Effector memory CD4-positive, alpha-beta T cell (primary cell): ENCODE measurements around the gene NEK6.

Experiments
- DNase-seq, 3 donors: peaks; one replicate each; pipeline ENCODE4 v3.0.0-alpha.2; 2020
- H3K27ac ChIP-seq: 2 replicates; pipeline ENCODE4 v1.7.0; 2013; ENCODE audit warnings: mild to moderate bottlenecking, low read length, moderate library complexity; ENCODE audit not compliant: insufficient read depth, poor library complexity, severe bottlenecking
- H3K27me3 ChIP-seq: replicated peaks from 2 replicates; pipeline ENCODE4 v1.7.0; 2013; ENCODE audit warnings: mild to moderate bottlenecking, low read length; ENCODE audit not compliant: insufficient read depth, control insufficient read depth, poor library complexity, severe bottlenecking
- H3K36me3 ChIP-seq: 2 replicates; pipeline ENCODE4 v1.7.0; 2013; ENCODE audit warnings: mild to moderate bottlenecking, low read length, moderate library complexity; ENCODE audit not compliant: control insufficient read depth, insufficient read depth
- H3K4me1 ChIP-seq: 2 replicates; pipeline ENCODE4 v1.7.0; 2013; ENCODE audit warnings: low read length, mild to moderate bottlenecking; ENCODE audit not compliant: control insufficient read depth, insufficient read depth, poor library complexity, severe bottlenecking
- H3K4me3 ChIP-seq: 2 replicates; pipeline ENCODE4 v1.7.0; 2013; ENCODE audit warnings: low read length, low read depth, mild to moderate bottlenecking; ENCODE audit not compliant: insufficient read depth, poor library complexity, severe bottlenecking
- H3K9me3 ChIP-seq: 2 replicates; pipeline ENCODE4 v1.7.0; 2013; ENCODE audit warnings: mild to moderate bottlenecking, low read length, moderate library complexity; ENCODE audit not compliant: control insufficient read depth

Gene NEK6

DNA sequence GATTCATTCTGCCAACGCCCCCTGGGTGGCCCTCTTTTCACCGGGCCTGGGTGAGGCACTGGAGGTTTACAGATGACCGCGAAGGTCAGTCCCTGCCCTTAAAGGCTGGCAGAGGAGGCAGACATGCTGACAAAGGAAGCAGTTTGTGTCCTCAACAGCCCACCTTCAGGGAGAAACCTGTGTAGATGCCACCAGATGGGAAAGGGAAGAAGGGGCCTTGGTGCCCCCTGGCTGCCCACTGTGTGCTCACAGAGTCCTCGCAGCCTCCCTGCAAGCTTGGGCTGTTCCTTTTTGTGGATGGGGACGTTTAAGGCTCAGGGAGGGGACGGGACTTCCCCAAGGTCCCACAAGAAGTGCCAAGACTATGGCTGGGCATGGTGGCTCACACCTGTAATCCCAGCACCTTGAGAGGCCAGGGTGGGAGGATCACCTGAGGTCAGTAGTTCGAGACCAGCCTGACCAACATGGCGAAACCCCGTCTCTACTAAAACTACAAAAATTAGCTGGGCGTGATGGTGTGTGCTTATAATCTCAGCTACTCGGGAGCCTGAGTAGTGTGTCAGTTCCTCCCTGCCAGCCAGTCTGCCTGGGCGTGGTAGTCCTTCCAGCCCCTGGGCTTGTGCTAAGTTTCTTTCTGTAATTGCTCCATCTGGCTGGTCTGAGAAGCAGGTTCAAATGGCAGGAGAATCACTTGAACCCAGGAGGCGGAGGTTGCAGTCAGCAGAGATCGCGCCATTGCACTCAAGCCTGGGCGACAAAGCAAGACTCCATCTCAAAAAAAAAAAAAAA is 36.2 kb downstream of the NEK6 start:
- DNase-seq: no peak
- H3K27ac ChIP-seq: no peak overlapping the region
- no peaks in the 10 kb centered on the region for H3K27me3 ChIP-seq
- peaks cover 5% of the 10 kb centered on the region for H3K4me1 ChIP-seq
- H3K9me3 ChIP-seq: no peaks in the 10 kb centered on the region
- H3K4me3 ChIP-seq: no peak overlapping the region
- no peaks in the 10 kb centered on the region for H3K36me3 ChIP-seq

DNA sequence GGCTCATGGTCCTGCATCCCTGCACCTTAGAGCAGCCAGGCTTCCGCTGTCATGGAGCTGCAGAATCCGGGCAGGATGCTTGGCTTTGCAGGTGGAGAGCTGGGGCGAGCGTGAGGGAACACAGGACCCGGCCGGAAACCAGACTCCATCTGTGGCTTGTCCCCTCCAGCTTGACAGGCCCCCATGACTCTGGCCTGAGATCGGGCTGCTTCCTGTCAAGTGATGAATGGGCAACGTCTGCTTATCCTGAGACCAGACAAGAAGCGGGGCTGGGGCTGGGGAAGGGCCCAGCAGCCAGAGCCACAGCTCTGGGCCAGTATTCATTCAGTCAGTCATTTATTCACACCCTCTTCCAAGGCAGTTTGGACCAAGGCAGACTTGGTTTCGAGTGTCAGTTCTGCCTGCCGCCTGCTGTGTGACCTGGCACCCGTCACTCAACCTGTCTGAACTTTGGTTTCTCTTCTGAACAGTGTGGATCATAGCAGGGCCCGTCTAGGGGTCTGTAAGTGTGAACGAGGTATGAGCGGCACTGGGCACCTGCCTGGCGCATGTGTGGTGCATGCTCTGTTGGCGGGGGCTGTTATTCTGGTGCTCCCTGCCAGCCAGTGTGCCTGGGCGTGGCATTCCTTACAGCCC is 37.5 kb downstream of the NEK6 start:
- Histone ChIP-seq H3K4me1 (peaks cover 5% of the 10 kb centered on the region), H3K36me3 (no peaks in the 10 kb centered on the region), H3K9me3 (no peaks in the 10 kb centered on the region), H3K4me3 (no peak overlapping the region), H3K27me3 (no peaks in the 10 kb centered on the region), H3K27ac (no peak overlapping the region)
- no peak for DNase-seq

DNA sequence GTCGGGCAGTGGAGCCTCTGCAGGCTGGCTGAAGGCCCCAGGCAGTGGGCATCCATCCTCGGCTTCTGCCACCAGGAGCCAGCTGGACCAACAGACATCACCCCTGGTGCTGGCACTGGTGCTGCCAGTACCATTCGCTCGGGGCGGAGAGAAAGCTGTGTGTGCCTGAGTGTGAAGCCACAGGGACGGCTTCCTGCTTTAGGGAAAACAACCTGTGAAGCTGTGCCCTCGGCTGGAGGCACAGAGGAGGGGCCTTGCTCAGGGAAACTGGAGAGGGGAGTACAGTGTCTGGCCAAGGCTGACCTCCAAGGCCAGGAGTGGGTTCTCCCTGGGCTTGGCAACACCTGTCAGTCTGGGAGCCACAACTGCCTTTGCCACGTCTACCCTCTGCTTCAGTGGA is 38.3 kb downstream of the NEK6 start:
- no peak for DNase-seq
- Histone ChIP-seq H3K27ac (no peak overlapping the region), H3K36me3 (no peaks in the 10 kb centered on the region), H3K9me3 (no peaks in the 10 kb centered on the region), H3K4me3 (no peak overlapping the region), H3K4me1 (peaks cover 5% of the 10 kb centered on the region), H3K27me3 (no peaks in the 10 kb centered on the region)

DNA sequence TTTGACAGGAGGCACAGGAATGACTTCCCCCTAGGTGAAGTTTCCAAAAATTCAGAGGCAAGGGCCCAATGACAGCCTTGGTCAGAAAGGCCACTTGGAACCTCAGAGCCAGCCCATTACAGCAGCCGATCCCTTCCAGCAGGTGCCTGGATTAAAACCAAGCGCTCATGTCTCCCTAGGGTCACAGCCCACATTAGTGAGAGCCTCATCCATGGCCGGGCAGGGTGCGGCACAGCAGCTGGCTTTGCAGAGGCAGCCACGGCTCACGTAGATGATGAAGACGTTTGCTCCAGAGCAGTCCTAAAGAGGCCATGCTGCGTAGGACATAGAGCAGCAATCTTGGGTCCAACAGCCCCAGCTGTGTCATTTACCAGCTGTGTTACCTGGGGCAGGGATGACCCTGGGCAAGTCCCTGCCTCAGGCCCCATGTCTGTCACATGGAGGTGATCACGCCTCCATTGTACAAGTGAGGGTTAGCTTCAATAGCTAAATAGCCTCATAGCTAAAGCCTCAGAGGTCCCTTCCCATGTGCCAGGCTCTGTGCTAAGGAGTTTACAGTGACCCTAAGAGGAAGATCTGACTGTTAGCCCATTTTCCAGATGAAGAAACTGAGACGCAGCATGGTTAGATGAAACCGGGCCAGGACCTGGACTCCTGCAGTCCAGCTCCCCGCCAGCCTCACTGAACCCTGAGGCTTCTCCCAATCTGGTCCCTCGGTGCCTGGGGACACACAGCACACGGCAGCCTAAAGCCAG is 39.2 kb downstream of the NEK6 start:
- Histone ChIP-seq H3K4me1 (no peaks in the 10 kb centered on the region), H3K27ac (no peak overlapping the region), H3K36me3 (no peaks in the 10 kb centered on the region), H3K4me3 (no peak overlapping the region), H3K9me3 (no peaks in the 10 kb centered on the region), H3K27me3 (no peaks in the 10 kb centered on the region)
- no peak for DNase-seq

DNA sequence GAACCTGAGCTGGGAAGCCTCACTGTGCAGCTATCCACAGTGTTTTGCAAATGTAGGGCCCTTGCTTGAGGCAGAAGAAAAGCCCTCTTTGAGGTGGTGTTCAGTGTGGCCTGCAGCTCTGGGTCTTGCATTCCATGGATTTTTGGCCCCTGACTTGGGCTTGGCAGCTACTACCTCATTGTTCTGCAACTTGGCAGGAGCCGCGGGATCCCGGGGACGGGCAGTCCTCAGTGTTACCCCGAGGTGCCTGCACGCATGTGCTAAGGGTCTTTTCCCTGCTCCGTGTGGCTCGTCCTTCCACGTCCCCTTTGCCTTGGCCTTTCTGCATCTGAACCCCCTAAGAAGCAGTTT is 39.8 kb downstream of the NEK6 start:
- H3K36me3 ChIP-seq: no peaks in the 10 kb centered on the region
- no peaks in the 10 kb centered on the region for H3K9me3 ChIP-seq
- no peaks in the 10 kb centered on the region for H3K4me1 ChIP-seq
- no peak overlapping the region for H3K27ac ChIP-seq
- no peak overlapping the region for H3K4me3 ChIP-seq
- no peak for DNase-seq
- H3K27me3 ChIP-seq: no peaks in the 10 kb centered on the region

DNA sequence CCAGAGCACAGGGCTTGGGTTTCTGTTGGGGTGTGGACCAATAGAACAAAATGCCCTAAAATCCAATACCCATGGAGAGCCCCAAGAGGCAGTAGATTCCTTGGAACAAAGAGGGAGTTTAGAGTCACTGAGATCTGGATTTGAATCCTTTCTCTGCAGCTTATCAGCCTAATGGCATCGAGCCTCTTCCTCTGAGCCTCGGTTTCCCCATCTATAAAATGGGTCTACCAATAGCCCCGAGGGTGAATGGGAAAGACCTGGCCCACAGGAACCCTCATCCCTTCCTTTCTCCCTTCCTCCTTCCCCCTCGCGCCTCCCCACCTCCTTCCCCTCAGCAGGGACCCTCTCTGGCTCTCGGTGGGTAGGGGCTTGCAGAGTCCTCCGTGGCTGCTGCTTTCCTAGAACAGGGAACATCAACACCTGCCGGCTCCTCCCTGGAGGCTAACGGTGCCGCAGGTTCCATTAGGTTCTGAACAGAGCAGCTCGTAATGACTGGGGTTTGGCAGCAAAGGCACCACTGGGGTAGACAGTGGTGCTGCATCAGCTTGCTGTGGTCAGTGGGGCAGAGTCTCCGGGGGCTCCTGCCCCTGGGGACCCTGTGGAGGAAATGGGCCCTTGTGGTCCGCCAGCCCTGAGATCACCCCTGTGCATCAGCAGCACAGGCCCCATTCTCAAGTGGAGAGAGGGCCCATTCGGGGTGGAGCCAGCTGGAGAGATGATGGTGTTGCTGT is 40.3 kb downstream of the NEK6 start:
- Histone ChIP-seq H3K4me1 (no peaks in the 10 kb centered on the region), H3K9me3 (no peaks in the 10 kb centered on the region)

DNA sequence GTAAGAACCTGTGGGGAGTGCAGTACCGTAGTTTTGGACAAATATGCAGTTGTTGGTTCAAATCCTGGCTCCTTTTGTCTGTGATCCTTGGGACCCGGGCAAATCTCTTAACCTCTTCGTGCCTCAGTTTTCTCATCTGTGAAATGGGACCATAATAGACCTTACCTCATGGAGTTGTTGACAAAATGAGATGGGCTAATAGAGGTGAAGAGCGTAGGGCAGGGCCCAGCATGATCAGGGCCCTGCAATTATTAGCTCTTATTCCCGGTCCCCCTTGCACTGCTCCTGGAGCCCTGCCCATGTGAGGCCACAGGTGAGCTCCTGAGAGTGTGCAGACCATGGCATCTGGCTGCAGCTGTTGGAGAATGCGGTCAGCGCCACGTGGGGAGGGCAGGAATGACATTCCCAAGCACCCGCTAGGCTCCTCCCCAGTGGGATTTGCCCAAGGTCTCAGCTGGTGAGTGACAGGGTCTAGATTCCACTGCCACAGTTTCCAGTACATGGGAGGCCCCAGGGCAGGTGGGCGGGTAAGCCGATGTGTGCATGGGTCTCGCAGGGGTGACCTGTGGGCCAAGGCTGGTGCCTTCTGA is 41.0 kb downstream of the NEK6 start:
- no peaks in the 10 kb centered on the region for H3K9me3 ChIP-seq
- no peak for DNase-seq
- no peaks in the 10 kb centered on the region for H3K4me1 ChIP-seq
- no peak overlapping the region for H3K4me3 ChIP-seq
- no peak overlapping the region for H3K27ac ChIP-seq
- no peaks in the 10 kb centered on the region for H3K36me3 ChIP-seq
- H3K27me3 ChIP-seq: no peaks in the 10 kb centered on the region

More for the DNA sequence above, 40.3 kb downstream of the NEK6 start:
- Histone ChIP-seq H3K36me3 (no peaks in the 10 kb centered on the region), H3K27me3 (no peaks in the 10 kb centered on the region), H3K27ac (no peak overlapping the region), H3K4me3 (no peak overlapping the region)
- no peak for DNase-seq

DNA sequence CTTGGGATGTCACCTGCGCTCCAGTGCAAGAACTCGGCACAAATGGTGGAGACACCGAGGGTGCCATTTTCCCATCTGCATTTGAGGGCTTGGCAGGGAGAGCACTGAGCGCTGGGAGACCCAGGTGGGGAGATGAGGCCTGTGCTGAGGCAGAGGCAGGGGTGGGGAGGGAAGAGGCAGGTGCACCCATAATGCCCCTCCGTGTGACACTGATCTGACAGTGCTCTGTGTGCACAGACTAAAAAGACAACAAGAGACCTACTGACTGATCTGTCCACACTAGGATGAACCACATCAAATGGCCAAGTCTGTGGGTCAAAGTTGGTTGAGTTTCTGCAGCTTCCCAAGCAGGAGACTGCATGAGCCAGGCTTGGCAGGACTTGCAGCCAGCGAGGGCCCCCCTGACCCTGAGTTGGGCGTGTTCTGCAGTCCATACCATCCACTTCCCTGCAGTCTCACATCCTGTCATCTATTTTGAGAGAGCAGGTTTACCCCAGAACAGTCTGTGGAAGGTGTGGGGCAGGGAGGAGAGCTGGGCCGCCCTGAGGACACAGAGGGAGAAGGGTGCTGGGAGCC is 41.9 kb downstream of the NEK6 start:
- Histone ChIP-seq H3K9me3 (no peaks in the 10 kb centered on the region), H3K36me3 (no peaks in the 10 kb centered on the region), H3K4me3 (no peak overlapping the region), H3K4me1 (no peaks in the 10 kb centered on the region), H3K27ac (no peak overlapping the region), H3K27me3 (no peaks in the 10 kb centered on the region)
- DNase-seq: no peak

DNA sequence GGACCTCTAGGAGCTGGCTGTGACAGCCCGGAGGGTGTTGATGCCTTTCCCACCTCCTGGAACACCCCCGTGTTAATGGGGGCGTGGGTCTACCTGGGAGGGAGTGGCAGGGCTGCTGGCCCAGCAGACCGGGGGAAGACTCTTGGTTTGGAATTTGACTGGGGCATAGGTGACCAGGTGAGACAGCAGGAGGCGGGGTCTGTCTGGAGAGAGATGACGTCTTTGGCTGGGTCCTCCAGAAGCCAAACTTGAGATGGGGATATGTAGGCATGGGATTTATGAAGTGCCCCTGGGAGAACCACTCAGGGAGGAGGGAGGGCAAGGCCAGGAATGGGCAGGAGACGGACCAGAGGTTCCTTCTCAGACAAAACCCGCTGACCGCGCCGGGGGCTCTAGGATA is 42.6 kb downstream of the NEK6 start:
- no peaks in the 10 kb centered on the region for H3K4me1 ChIP-seq
- no peak overlapping the region for H3K27ac ChIP-seq
- no peaks in the 10 kb centered on the region for H3K9me3 ChIP-seq
- H3K4me3 ChIP-seq: no peak overlapping the region
- H3K27me3 ChIP-seq: no peaks in the 10 kb centered on the region
- DNase-seq: no peak
- no peaks in the 10 kb centered on the region for H3K36me3 ChIP-seq
